ENCODE measurements around the gene KDM8.
"Not testable (repeated sequence)": the region's sequence is repeated elsewhere in the genome, so short reads cannot be mapped to it uniquely, and the experiment has no call there.

KDM8 gene

DNA sequence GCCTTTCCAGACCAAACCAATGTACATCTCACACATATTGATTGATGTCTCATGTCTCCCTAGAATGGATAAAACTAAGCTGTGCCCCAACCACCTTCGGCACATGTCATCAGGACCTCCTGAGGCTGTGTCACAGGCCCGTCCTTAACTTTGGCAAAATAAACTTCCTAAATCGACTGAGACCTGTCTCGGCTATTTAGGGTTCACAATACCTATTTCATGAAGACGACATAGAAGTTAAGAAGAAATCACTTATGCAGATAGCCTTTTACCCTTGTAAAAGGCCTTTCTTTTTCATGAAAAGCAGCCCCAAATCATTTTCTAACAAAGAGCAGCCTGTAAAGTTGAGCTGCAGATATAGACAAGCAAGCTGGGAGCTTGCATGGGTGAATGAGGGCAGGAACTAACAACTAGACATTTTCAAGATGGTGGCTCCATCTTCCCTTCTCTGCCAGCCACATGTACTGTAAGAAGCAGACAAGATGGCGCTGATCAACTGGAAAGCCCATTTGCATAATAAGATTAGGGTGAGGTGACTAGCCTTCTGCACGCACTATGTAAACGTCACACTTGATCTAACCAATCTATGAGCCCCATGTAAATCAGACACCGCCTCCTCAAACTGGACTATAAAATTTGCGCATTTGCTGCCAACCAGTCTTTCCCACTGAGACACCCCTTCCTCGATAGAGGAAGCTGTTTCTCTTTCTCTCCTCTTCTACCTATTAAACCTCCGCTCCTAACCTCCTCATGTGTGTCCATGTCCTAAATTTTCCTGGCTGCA, 4.7 kb upstream of the KDM8 start:
- Histone ChIP-seq H4K20me1 (ENCODE audit: low read depth, low read length) (no peaks in the 10 kb centered on the region), H3K79me2 (ENCODE audit: insufficient read depth, low read length) (no peaks in the 10 kb centered on the region), H3K36me3 (ENCODE audit: low read length) (no peaks in the 10 kb centered on the region), H3K4me2 (ENCODE audit: low read depth, low read length, poor library complexity, severe bottlenecking) (peak overlapping the region; percentile 58), H3K27ac (ENCODE audit: low read depth, low read length) (peak overlapping the region; percentile 86), H3K9ac (ENCODE audit: low read length) (no peak overlapping the region), H3K9me3 (ENCODE audit: insufficient read depth, low read length) (no peaks in the 10 kb centered on the region), H3K9me2 (replicated peaks; ENCODE audit: insufficient read depth, low read length) (no peaks in the 10 kb centered on the region), H3F3A (ENCODE audit: insufficient read depth) (peaks cover 8% of the 10 kb centered on the region; the same call in 1 of the 2 replicates), H3K4me3 (ENCODE audit: insufficient read depth, low read length, poor library complexity, severe bottlenecking) (no peak overlapping the region), H3K27me3 (ENCODE audit: low read length) (no peaks in the 10 kb centered on the region), H2AFZ (ENCODE audit: low read depth, low read length, severe bottlenecking) (no peak overlapping the region)
- no peak for TF ChIP-seq EZH2phosphoT487 (conservative IDR thresholded peaks at IDR 0.05; ENCODE audit: low read length)
- TF ChIP-seq, protein P1, sequence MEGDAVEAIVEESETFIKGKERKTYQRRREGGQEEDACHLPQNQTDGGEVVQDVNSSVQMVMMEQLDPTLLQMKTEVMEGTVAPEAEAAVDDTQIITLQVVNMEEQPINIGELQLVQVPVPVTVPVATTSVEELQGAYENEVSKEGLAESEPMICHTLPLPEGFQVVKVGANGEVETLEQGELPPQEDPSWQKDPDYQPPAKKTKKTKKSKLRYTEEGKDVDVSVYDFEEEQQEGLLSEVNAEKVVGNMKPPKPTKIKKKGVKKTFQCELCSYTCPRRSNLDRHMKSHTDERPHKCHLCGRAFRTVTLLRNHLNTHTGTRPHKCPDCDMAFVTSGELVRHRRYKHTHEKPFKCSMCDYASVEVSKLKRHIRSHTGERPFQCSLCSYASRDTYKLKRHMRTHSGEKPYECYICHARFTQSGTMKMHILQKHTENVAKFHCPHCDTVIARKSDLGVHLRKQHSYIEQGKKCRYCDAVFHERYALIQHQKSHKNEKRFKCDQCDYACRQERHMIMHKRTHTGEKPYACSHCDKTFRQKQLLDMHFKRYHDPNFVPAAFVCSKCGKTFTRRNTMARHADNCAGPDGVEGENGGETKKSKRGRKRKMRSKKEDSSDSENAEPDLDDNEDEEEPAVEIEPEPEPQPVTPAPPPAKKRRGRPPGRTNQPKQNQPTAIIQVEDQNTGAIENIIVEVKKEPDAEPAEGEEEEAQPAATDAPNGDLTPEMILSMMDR (IDR thresholded peaks at IDR 0.05; ENCODE audit: insufficient read depth, low read length, poor library complexity, severe bottlenecking), result no peak

DNA sequence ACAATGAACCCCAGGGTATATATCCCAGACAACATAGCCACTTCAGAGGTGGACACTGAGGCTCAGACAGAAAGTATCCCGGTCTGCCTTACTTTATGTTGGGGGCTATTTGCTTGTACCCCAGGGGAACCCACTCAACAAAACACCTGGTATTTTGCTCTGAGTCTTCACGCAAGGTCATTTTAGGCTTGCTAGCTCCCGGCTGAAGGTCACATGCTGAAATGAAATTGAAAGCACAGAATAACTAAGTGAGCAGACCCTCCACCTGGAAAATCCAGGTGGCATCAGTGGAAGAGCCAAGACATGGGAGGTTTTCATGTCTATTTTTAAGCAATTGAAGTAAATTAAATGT, 4.1 kb upstream of the KDM8 start:
- no peaks in the 10 kb centered on the region for H3K79me2 ChIP-seq (ENCODE audit: insufficient read depth, low read length)
- H4K20me1 ChIP-seq (ENCODE audit: low read depth, low read length), result no peaks in the 10 kb centered on the region
- H3K36me3 ChIP-seq (ENCODE audit: low read length), result no peaks in the 10 kb centered on the region
- peak overlapping the region; percentile 86 for H3K27ac ChIP-seq (ENCODE audit: low read depth, low read length)
- no peaks in the 10 kb centered on the region for H3K27me3 ChIP-seq (ENCODE audit: low read length)
- no peak overlapping the region for H3K9ac ChIP-seq (ENCODE audit: low read length)
- H2AFZ ChIP-seq (ENCODE audit: low read depth, low read length, severe bottlenecking), result no peak overlapping the region
- no peak overlapping the region for H3K4me3 ChIP-seq (ENCODE audit: insufficient read depth, low read length, poor library complexity, severe bottlenecking)
- H3K9me2 ChIP-seq (replicated peaks; ENCODE audit: insufficient read depth, low read length), result no peaks in the 10 kb centered on the region
- no peak for TF ChIP-seq EZH2phosphoT487 (conservative IDR thresholded peaks at IDR 0.05; ENCODE audit: low read length)
- TF ChIP-seq, protein P1 (IDR thresholded peaks at IDR 0.05; ENCODE audit: insufficient read depth, low read length, poor library complexity, severe bottlenecking), result no peak
- H3K9me3 ChIP-seq (ENCODE audit: insufficient read depth, low read length), result no peaks in the 10 kb centered on the region
- H3F3A ChIP-seq (ENCODE audit: insufficient read depth), result peaks cover 8% of the 10 kb centered on the region; the same call in 1 of the 2 replicates
- peak overlapping the region; percentile 58 for H3K4me2 ChIP-seq (ENCODE audit: low read depth, low read length, poor library complexity, severe bottlenecking)

DNA sequence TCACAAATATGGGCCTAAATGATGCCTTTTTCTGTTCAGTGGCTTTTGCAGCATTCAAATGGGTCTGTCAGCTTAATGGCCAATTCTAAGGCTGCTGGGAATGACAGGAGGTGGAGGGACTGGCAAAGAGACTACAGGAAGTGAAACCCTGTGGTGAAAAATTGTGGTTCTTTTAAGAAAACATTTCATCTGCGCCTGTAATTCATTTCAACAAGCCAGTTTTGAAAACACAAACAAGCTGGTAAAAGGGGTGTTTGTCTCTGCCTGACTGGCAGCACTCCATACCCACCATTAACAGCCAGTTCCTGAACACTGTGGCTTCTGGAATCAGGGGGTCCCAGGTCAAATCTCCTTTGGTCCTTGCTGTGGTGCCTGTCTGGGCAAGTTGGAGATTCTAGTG, 3.6 kb upstream of the KDM8 start:
- H3K27ac ChIP-seq (ENCODE audit: low read depth, low read length), result peak overlapping the region; percentile 86
- H3K9ac ChIP-seq (ENCODE audit: low read length), result peak overlapping the region; percentile 38; the same call in 1 of the 2 replicates

DNA sequence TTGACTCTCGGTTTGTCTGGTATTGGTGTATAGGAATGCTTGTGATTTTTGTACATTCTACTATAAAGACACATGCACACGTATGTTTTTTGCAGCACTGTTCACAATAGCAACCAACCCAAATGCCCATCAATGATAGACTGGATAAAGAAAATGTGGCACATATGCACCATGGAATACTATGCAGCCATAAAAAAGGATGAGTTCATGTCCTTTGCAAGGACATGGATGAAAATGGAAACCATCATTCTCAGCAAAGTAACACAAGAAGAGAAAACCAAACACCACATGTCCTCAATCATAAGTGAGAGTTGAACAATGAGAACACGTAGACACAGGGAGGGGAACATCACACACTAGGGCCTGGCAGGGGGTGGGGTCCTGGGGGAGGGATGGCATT, 2.4 kb upstream of the KDM8 start:
- not testable (repeated sequence) for H3K9ac ChIP-seq (ENCODE audit: low read length); H3K9me2 ChIP-seq (replicated peaks; ENCODE audit: insufficient read depth, low read length); H3K9me3 ChIP-seq (ENCODE audit: insufficient read depth, low read length); H3K36me3 ChIP-seq (ENCODE audit: low read length); H2AFZ ChIP-seq (ENCODE audit: low read depth, low read length, severe bottlenecking); H3K79me2 ChIP-seq (ENCODE audit: insufficient read depth, low read length); H3K27ac ChIP-seq (ENCODE audit: low read depth, low read length); H3K4me2 ChIP-seq (ENCODE audit: low read depth, low read length, poor library complexity, severe bottlenecking); H3K4me3 ChIP-seq (ENCODE audit: insufficient read depth, low read length, poor library complexity, severe bottlenecking); H4K20me1 ChIP-seq (ENCODE audit: low read depth, low read length); H3K27me3 ChIP-seq (ENCODE audit: low read length)
- peaks cover 24% of the 10 kb centered on the region for H3F3A ChIP-seq (ENCODE audit: insufficient read depth)

More for the DNA sequence above, 3.6 kb upstream of the KDM8 start:
- peak overlapping the region; percentile 15 for H3K4me3 ChIP-seq (ENCODE audit: insufficient read depth, low read length, poor library complexity, severe bottlenecking)
- no peaks in the 10 kb centered on the region for H3K9me2 ChIP-seq (replicated peaks; ENCODE audit: insufficient read depth, low read length)
- no peaks in the 10 kb centered on the region for H4K20me1 ChIP-seq (ENCODE audit: low read depth, low read length)
- H2AFZ ChIP-seq (ENCODE audit: low read depth, low read length, severe bottlenecking), result peak overlapping the region; percentile 77
- H3K36me3 ChIP-seq (ENCODE audit: low read length), result no peaks in the 10 kb centered on the region
- H3K79me2 ChIP-seq (ENCODE audit: insufficient read depth, low read length), result no peaks in the 10 kb centered on the region
- TF ChIP-seq, protein P1 (IDR thresholded peaks at IDR 0.05; ENCODE audit: insufficient read depth, low read length, poor library complexity, severe bottlenecking), result no peak
- TF ChIP-seq EZH2phosphoT487 (conservative IDR thresholded peaks at IDR 0.05; ENCODE audit: low read length), result no peak
- peaks cover 13% of the 10 kb centered on the region; the same call in 1 of the 2 replicates for H3F3A ChIP-seq (ENCODE audit: insufficient read depth)
- H3K4me2 ChIP-seq (ENCODE audit: low read depth, low read length, poor library complexity, severe bottlenecking), result peak overlapping the region; percentile 58
- no peaks in the 10 kb centered on the region for H3K27me3 ChIP-seq (ENCODE audit: low read length)
- no peaks in the 10 kb centered on the region for H3K9me3 ChIP-seq (ENCODE audit: insufficient read depth, low read length)
